ENCODE measurements around the gene CD27.

DNA sequence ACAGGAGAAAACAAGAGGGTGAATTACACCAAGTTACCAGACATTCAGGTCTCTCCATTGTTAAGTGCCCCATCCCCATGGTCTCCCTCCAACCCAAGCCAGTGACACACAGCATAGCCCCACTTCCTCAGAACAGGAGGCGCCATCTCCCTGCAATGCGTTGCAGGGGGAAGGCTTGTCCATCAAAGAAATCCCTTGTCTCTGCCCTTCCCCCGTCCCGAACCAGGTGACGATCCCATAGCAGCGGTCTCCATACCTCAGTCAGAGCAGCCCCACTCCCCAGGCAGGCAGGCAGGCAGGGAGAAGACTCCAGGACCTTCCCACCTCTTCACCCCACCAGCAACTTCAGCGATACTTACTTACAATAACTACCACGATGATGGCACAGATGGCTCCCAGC is 19.8 kb downstream of the CD27 start:
- TF ChIP-seq POLR2A (IDR thresholded peaks at IDR 0.05) (no peak), CTCF (IDR thresholded peaks at IDR 0.05) (no peak), EP300 (IDR thresholded peaks at IDR 0.05; ENCODE audit: low read depth) (no peak)

All from transverse colon (tissue), 3 donors.